Osteocyte (in vitro differentiated cells): ENCODE data around the gene ACSF3. TPM values are rescaled to one million over a fixed set of nuclear protein-coding genes. Genes with fewer than 3 reads are reported as not detected.

Experiments
- DNase-seq: peaks from one replicate; pipeline ENCODE4 v3.0.0; 2021; ENCODE audit warnings: mixed read lengths; ENCODE audit not compliant: unreplicated experiment; ENCODE audit errors: extremely low spot score
- H3K27ac Mint-ChIP-seq: one replicate; pipeline ENCODE4 v1.8.0; 2021; ENCODE audit warnings: mild to moderate bottlenecking, mixed read lengths; ENCODE audit not compliant: unreplicated experiment
- H3K27me3 Mint-ChIP-seq: one replicate; pipeline ENCODE4 v1.8.0; 2021; ENCODE audit warnings: mixed read lengths; ENCODE audit not compliant: unreplicated experiment
- H3K36me3 Mint-ChIP-seq: one replicate; pipeline ENCODE4 v1.8.0; 2021; ENCODE audit warnings: mixed read lengths; ENCODE audit not compliant: unreplicated experiment
- H3K4me1 Mint-ChIP-seq: one replicate; pipeline ENCODE4 v1.8.0; 2021; ENCODE audit warnings: mixed read lengths; ENCODE audit not compliant: unreplicated experiment
- H3K4me3 Mint-ChIP-seq: one replicate; pipeline ENCODE4 v1.8.0; 2021; ENCODE audit warnings: mild to moderate bottlenecking, moderate library complexity, mixed read lengths; ENCODE audit not compliant: unreplicated experiment
- H3K9me3 Mint-ChIP-seq: one replicate; pipeline ENCODE4 v1.8.0; 2021; ENCODE audit warnings: mixed read lengths; ENCODE audit not compliant: unreplicated experiment
- CTCF ChIP-seq: fragments of 200-600 bp; sonication (generic); IDR thresholded peaks from 2 replicates; pipeline ENCODE4 v1.5.0; 2021; ENCODE audit warnings: antibody characterized with exemption, mild to moderate bottlenecking, moderate library complexity
- total RNA-seq: library from RNA; stranded (reverse); gene quantifications from 2 replicates; pipeline ENCODE4 v1.2.1, GENCODE V29; 2021

Gene ACSF3
- total RNA-seq, 1 donor from 2014 or later: 33.5 TPM

- H3K4me3 Mint-ChIP-seq: no peak overlapping the region
- no peak overlapping the region for H3K27ac Mint-ChIP-seq
Observed at GRCh38 chr16:89133457-89134127, 39.9 kb downstream of the ACSF3 start.

GRCh38 chr16:89134269-89134668 is 40.6 kb downstream of the ACSF3 start:
- Mint-ChIP-seq H3K4me3 (no peak overlapping the region), H3K27me3 (no peaks in the 10 kb centered on the region), H3K27ac (no peak overlapping the region), H3K9me3 (peaks cover 11% of the 10 kb centered on the region), H3K36me3 (peaks cover 28% of the 10 kb centered on the region), H3K4me1 (no peaks in the 10 kb centered on the region)
- TF ChIP-seq CTCF: no peak
- no peak for DNase-seq

More at GRCh38 chr16:89133457-89134127, 39.9 kb downstream of the ACSF3 start:
- no peak for TF ChIP-seq CTCF
- DNase-seq: no peak
- peaks cover 35% of the 10 kb centered on the region for H3K36me3 Mint-ChIP-seq
- H3K4me1 Mint-ChIP-seq: no peaks in the 10 kb centered on the region
- H3K27me3 Mint-ChIP-seq: no peaks in the 10 kb centered on the region
- peaks cover 18% of the 10 kb centered on the region for H3K9me3 Mint-ChIP-seq

- Mint-ChIP-seq H3K4me3 (no peak overlapping the region), H3K4me1 (no peaks in the 10 kb centered on the region), H3K27me3 (no peaks in the 10 kb centered on the region), H3K36me3 (peaks cover 20% of the 10 kb centered on the region), H3K27ac (no peak overlapping the region), H3K9me3 (peaks cover 6% of the 10 kb centered on the region)
- TF ChIP-seq CTCF: no peak
- no peak for DNase-seq
Observed at GRCh38 chr16:89135166-89135565, 41.5 kb downstream of the ACSF3 start.

- no peak for DNase-seq
- Mint-ChIP-seq H3K27ac (no peak overlapping the region), H3K9me3 (no peaks in the 10 kb centered on the region)
Observed at GRCh38 chr16:89135971-89136765, 42.5 kb downstream of the ACSF3 start.

More at GRCh38 chr16:89135971-89136765, 42.5 kb downstream of the ACSF3 start:
- TF ChIP-seq CTCF: no peak
- Mint-ChIP-seq H3K4me1 (no peaks in the 10 kb centered on the region), H3K36me3 (peaks cover 15% of the 10 kb centered on the region), H3K4me3 (no peak overlapping the region), H3K27me3 (no peaks in the 10 kb centered on the region)
